Fibroblast of gingiva (primary cell): Measurements from ENCODE around the gene MYO1D.
"Not testable (repeated sequence)": the region's sequence is repeated elsewhere in the genome, so short reads cannot be mapped to it uniquely, and the experiment has no call there.

Experiments used
- DNase-seq: peaks from one replicate; pipeline ENCODE4 v3.0.0-alpha.2; 2011; ENCODE audit warnings: low read depth

Gene MYO1D

GRCh38 chr17:32528825-32529224 is 348.1 kb downstream of the MYO1D start:
- DNase-seq = no peak

GRCh38 chr17:32527146-32527545 is 349.8 kb downstream of the MYO1D start:
- DNase-seq = no peak

DNA sequence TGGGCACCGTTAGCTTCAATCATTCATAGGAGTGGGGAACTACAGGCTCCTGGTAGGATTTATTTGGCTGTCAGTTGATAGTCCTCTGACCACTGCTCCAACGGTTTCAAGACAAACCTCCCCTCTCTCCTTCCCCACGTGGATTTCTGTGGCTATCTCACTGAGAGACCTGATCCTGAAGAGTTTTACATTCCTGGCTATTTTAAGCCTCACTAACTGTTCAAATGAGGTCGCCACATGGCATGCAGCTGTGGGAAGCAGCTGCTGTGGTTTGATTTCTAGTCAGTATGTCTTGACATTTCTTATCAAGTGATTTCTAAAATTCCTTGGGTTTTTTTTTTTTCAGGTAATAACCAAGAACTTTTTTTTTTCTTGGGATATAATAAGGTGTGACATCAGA is 351.8 kb downstream of the MYO1D start:
- DNase-seq = no peak

- not testable (repeated sequence) for DNase-seq
Observed at GRCh38 chr17:32524553-32524880, 352.4 kb downstream of the MYO1D start.

DNA sequence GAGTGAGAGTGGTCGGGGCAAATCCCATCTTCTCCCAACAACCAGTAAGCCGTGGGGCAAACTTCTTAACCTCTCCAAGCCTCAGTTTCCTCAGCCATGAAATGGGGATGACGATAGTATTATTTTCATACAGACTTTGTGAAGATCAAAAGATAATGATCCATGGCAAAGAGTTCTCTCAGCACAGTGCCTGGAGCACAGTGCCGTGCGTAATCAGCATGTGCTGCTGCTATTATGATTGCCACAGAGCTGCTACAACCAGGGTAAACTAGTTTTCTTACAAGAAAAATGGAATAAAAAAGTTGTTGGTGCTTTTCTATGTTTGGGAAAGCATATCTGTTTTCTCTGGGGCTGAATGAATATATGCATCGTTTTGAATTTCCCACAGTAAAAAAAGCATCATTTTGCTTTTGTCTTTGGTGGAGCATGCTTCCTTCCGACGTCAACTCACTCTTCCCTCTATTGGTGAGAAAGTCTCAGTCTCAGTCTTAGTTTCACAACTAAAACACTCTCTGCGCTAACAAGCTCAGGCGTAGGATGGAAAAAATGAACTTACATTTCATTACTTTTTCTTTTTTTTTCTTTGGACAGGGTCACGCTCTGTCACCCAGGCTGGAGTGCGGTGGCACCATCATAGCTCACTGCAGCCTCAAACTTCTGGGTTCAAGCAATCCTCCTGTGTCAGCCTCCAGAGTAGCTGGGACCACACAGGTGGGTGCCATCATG is 352.9 kb downstream of the MYO1D start:
- no peak for DNase-seq

DNA sequence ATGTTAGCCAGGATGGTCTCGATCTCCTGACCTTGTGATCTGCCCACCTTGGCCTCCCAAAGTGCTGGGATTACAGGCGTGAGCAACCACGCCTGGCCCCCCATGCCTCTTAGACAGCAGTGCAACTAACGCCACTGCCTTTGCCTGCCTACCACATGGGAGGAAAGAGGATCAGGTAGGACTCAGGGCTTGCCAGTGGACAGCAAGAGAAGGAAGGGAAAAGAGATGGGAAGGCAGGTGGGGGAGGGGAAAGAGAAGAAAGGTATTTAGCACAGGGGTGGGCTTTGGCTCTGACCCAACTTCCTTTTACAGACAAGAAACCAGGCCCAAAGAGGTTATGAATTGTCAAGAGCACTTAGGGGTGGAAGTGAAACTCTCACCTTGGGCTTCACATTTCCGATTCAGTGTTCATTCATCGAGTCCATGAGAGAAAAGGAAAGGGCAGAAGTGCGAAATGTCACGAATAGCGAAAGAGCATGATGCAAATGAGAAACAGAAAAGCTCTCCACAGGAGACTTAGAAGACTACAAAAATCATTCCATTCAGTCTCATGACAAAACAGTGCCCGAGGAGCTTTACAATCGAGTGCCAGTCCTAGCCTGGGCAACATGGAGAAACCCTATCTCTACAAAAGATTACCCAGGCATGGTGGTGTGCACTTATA is 353.8 kb downstream of the MYO1D start:
- DNase-seq = no peak

GRCh38 chr17:32520737-32521404 is 356.1 kb downstream of the MYO1D start:
- DNase-seq = no peak

DNA sequence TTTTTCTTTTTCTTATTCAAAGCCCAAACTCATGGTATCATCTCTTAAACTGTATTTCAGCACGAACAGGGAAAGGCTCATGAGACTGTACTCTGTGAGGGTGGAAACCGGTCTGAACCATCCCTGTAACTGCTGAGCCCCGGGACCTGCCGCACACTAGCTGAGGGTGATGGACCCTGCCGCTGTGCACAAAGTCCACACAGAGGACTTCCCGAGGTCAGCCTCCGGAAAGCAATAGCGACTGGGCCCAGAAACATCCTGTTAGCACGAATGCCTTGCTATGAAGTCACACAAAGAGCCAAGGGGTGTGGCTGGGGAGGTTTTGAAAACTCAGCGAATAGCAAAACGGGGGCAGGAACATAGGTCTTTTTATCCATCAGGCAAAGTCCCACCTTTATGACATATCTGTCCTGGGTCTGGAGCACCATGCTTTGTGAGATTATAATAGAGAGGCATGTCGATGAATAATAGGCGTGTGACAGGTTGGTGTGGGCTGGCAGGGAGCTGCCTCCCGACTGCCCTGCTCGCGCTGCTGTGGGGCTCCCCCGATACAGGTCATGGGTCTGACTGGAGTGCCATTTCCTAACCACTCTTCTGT is 356.7 kb downstream of the MYO1D start:
- no peak for DNase-seq

- no peak for DNase-seq
Observed at GRCh38 chr17:32519228-32520103, 357.5 kb downstream of the MYO1D start.

DNA sequence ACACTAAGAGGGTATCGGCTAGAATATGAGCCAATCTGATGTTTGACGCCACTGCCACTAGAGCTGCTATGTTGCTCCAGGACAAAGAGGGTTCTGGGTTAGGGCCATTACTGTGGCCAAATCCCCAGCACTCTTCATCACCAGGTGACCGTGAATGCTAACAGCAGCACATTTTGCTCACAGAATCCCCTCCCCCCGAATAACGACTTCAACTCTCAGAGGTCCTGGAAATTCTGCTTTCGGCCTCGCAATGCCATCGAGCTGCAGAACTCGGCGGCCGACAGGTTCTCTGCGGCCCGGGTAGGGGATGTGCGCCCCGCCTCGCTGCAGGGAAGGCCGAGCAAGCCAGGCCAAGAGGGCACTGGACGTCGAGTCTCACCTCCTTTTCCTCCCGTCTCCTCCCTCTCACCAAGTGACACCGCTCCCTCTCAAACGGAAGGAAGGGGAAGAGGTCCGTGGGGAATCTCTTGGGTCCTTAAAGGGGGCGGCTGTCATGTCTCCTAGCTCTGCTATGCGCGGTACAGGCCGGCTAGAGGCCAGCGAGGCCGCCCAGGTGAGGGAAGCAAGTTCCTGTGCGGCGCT is 358.2 kb downstream of the MYO1D start:
- no peak for DNase-seq

DNA sequence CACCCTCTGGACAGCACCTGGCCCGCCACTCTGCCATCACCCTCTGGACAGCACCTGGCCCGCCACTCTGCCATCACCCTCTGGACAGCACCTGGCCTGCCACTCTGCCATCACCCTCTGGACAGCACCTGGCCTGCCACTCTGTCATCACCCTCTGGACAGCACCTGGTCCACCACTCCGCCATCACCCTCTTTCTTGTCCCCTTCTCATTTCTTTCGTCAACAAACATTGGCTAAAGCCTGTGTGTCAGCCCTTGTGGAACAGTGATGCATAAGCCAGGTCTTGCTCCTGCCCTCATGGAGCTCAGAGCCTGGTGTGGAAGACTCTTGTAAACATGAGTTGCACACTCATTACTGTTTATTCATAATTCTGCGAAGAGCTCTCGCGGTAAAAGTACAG is 358.9 kb downstream of the MYO1D start:
- DNase-seq = no peak

DNA sequence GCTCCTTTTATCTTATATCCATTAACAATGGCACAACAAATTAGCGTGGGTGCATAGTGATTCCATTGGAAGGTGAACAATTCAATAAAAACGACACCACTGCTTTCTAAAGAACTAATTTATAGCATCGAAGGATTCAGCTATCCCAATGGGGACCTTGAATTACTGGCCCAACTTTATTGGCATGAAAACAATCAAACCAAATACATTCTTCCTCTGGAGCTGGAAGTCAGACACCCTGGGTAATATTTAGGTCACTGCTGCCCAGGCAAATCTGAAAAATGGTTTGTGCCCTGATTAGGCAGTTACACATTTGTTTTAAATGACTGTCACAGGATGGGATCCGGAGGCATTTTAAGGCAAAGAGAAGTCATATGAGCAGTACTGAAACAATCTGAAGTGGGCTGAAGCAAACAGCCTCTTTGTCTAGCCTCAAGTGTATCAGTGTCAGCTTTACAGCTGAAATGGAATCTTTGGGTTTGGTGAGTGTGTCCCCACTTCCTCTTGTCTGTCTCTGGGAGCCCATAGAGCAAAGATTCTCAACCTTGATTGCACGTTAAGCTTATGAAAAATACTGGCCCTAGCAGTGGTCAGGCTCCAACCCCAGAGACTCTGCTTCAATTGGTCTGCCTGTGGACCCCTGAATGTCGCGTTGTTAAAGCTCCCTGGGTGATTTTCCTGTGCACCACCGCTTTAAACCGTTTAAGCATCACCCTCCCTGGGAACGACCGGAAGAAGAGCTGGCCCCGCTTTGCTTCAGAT is 359.8 kb downstream of the MYO1D start:
- no peak for DNase-seq

DNA sequence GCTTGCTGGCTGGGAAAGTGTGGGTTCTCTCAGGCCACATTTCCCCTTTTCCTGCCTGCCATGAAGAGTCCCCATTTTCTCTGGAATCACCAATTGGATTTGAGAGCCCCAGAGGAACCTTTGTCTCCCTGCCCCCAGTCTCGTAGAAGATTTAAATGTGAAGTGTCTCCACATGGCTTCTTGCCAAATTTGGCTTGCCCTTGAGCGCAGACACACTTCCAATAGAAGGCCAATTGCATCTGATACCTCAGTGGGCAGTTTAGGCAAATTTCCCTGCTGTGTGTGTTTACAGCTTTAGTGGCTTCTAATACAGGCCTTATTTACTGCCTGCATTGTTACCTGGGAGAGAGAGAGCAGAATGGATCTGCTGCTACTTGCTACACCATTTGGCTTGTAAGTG is 360.5 kb downstream of the MYO1D start:
- DNase-seq = no peak

DNA sequence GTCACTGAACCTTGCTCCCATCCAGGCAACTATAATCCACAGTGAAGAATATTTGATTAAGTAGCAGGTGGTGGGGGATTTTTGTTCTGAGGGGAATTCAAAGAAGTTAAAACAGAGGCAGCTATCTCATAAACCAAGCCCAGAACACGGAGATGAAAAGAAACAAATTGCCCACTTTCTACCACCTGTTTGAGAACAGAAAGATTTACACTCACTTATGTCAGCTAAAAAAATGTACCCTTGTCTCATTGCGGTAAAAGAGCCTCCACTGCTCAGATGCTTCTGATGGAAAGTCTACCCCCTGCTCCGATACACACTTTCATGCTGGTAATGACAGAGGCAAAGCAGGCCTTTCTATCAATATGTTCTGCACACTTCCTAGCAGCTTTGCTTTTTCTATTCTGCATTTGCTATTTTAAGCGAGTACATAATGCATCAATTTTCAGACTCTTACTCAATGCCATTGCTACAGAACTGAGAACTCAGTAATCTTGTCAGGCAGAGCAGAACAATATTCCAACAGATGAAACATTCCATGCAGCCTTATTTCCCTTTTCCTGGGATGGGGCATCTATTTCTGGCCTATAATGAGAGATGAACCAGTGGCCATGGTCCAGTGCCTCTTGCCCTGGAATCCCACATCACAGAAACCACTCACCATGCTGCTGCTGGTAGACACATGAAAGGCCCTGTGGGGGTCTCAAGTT is 361.1 kb downstream of the MYO1D start:
- DNase-seq = no peak

- no peak for DNase-seq
Observed at GRCh38 chr17:32514606-32515005, 362.3 kb downstream of the MYO1D start.

DNA sequence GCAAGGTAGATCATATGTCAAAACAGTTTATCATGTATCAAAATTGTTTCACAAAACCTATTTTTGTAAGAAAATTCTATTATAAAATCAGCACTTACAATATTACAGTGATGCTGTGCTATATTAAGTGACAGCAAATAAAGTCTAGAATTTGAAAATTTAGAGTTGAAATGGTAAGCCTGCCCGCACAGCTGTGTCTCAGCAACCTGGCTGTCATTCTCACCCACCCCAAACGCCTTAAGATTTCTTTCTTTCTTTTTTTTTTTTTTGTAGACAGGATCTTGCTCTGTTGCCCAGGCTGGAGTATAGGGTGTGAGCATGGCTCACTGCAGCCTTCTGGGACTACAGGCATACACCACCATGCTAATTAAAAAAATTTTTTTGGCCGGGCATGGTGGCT is 363.3 kb downstream of the MYO1D start:
- DNase-seq = no peak

DNA sequence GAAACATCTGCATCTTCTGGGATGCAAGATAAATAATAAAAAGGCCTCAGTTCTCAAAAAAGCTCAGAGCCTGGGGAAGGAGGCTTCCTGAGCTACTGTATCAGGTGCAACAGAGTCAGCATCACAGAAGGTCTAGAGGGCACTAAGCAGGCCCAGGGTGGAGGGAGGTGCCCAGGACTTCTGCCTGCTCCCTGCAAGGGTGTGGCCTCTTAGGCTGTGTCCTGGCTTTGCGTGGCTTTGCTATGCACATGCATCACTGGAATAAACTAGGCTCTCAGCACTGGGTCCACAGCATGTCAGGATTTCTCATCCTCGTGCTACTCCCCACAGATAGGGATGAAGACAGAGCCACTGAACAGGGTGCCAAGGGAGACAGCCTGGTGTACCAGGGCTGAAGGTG is 364.6 kb downstream of the MYO1D start:
- DNase-seq = no peak

- DNase-seq = no peak
Observed at GRCh38 chr17:32510466-32510865, 366.5 kb downstream of the MYO1D start.

- DNase-seq = no peak
Observed at GRCh38 chr17:32508926-32509325, 368.0 kb downstream of the MYO1D start.
